ENCODE data around the gene SYNJ2.
A peak's percentile ranks its signal among the peaks of the same experiment; 100 is the strongest.

The SYNJ2 gene

GRCh38 chr6:158021376-158021775 is 39.7 kb downstream of the SYNJ2 start:
- DNase-seq (ENCODE audit: low read depth, low spot score): no peak
- no peak overlapping the region for H3K4me3 ChIP-seq (ENCODE audit: low read length)

GRCh38 chr6:158021814-158022748 is 40.4 kb downstream of the SYNJ2 start:
- no peak overlapping the region for H3K4me3 ChIP-seq (ENCODE audit: low read length)
- no peak for DNase-seq (ENCODE audit: low read depth, low spot score)

DNA sequence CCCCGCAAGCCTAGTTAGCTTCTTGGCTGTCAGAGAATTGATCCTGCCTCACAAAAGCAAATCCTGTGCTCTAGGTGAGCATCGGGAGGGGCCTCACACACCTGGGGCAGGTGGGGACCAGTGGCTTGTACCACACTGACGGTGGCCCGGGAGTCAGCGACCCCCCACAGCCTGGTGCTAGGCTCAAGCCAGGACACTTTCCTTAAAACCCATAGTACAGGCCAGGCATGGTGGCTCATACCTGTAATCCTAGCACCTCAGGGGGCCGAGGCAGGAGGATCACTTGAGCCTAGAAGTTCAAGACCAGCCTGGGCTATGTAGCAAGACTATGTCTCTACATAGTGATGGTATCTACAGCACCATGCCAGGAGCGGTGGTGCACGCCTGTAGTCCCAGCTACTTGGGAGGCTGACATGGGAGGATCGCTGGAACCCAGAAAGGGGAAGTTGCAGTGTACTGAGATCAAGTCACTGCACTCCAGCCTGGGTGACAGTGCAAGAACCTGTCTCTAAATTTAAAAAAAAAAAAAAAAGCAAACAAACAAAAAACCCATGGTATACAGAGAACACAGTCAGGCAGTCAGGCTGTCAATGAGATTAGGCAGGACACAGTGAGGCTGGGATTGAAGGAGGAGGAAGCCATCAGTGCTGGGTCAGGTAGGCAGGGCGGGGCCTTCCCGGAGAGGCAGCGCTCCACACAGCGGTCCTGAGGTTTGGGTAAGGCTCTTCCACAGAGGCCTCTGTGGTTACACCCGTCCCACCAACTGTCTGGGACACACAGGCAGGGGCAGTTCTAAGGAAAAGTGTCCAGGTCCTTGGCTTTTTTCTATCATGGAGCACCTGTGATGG is 41.3 kb downstream of the SYNJ2 start:
- H3K4me3 ChIP-seq (ENCODE audit: low read length): no peak overlapping the region
- DNase-seq (ENCODE audit: low read depth, low spot score): no peak

DNA sequence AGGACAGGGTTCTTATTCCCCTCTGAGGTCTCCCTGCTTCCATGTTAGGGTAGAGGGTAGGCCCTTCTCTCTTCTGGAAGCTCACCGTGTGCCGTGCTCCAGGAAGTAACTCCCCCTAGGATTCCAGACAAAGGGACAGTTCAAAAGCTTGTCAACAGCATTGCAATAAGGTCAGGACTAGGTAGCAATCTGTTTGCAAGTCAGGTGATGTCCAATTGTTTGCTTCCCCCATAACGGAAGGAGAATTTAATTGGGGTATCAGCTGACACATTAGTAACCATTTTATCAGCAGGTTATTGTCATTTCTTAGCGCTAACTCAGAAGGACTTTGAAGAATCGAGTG is 41.9 kb downstream of the SYNJ2 start:
- DNase-seq (ENCODE audit: low read depth, low spot score): no peak
- H3K4me3 ChIP-seq (ENCODE audit: low read length): no peak overlapping the region

DNA sequence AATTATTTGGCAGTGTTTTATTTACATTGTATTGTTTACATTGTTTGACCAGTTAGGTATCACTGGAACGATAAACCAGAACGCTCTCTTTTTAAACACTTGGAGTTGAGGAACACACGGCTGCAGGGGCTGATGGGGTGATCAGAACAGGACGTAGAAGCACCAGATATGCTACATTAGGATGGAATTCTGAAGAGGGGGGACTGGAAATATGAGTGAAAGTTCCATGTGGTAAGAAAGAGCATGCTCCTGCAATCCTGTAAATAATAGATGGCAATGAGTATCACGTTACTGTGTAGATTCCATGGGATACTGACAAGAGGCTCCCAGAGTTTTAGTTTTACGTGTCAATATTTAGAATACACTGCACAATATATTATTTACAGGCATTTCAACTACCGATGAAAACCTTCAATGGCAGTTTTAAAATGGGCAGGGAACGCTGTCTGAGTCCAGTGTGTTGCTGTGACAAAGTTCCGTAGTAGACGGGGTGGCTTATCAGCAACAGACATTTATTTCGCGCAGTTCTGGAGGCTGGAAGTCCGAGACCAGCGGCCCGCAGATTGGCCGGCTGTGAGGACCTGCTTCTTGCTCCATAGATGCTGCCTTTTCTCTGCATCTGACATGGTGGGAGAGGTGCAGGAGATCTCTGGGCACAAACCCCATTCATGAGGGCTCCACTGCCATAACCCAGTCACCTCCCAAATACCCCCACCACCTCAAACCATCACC is 43.1 kb downstream of the SYNJ2 start:
- H3K4me3 ChIP-seq (ENCODE audit: low read length): no peak overlapping the region
- no peak for DNase-seq (ENCODE audit: low read depth, low spot score)

GRCh38 chr6:158026054-158026900 is 44.6 kb downstream of the SYNJ2 start:
- peak overlapping the region; percentile 58 for H3K4me3 ChIP-seq (ENCODE audit: low read length)
- DNase-seq (ENCODE audit: low read depth, low spot score): no peak

DNA sequence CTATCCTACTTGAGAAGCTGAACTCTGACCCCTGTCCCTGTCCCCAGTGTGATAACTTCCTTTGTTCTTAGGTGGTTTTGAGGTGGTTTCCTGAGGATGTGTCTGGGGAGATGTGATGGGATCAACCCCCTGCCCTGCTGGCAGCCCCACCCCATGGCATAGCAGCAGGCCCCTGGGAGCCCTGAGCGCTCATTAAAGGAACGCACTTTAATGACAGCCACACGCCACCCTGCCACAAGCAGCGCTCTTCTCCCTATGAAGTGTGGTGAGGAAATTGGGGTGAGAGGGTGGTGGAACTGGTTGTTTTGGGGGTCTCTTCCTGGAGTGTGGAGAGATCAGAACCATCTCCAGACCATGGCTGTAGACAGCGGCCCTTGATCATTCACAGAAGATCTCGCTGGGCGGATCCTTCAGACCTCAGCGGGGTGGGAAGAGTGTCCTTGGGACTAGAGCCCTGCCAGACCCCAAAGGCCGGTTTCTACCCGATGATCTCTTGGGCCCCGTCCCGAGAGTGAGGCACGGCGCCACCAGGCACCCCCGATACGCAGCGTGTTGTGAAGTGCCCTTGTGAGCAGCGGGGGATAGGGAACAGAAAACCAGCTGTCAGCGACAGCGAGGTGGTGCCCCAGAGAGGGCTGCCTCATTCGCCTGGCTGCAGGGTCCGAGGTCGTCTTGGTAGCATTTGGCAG is 45.4 kb downstream of the SYNJ2 start:
- peak overlapping the region; percentile 58 for H3K4me3 ChIP-seq (ENCODE audit: low read length)
- peak; percentile 100 for DNase-seq (ENCODE audit: low read depth, low spot score)

GRCh38 chr6:158027590-158028285 is 46.1 kb downstream of the SYNJ2 start:
- no peak overlapping the region for H3K4me3 ChIP-seq (ENCODE audit: low read length)

GRCh38 chr6:158028421-158028820 is 46.8 kb downstream of the SYNJ2 start:
- no peak overlapping the region for H3K4me3 ChIP-seq (ENCODE audit: low read length)
- no peak for DNase-seq (ENCODE audit: low read depth, low spot score)

More at GRCh38 chr6:158027590-158028285, 46.1 kb downstream of the SYNJ2 start:
- DNase-seq (ENCODE audit: low read depth, low spot score): no peak

- DNase-seq (ENCODE audit: low read depth, low spot score): no peak
- no peak overlapping the region for H3K4me3 ChIP-seq (ENCODE audit: low read length)
These were observed 47.2 kb downstream of the SYNJ2 start for GRCh38 chr6:158028876-158029275.

- DNase-seq (ENCODE audit: low read depth, low spot score): no peak
These were observed 48.1 kb downstream of the SYNJ2 start for GRCh38 chr6:158029668-158030230.

GRCh38 chr6:158030380-158031300 is 49.0 kb downstream of the SYNJ2 start:
- H3K4me3 ChIP-seq (ENCODE audit: low read length): no peak overlapping the region
- DNase-seq (ENCODE audit: low read depth, low spot score): no peak

More at GRCh38 chr6:158029668-158030230, 48.1 kb downstream of the SYNJ2 start:
- no peak overlapping the region for H3K4me3 ChIP-seq (ENCODE audit: low read length)

GRCh38 chr6:158031381-158032353 is 50.0 kb downstream of the SYNJ2 start:
- H3K4me3 ChIP-seq (ENCODE audit: low read length): no peak overlapping the region
- no peak for DNase-seq (ENCODE audit: low read depth, low spot score)

GRCh38 chr6:158032354-158032733 is 50.7 kb downstream of the SYNJ2 start:
- no peak for DNase-seq (ENCODE audit: low read depth, low spot score)

DNA sequence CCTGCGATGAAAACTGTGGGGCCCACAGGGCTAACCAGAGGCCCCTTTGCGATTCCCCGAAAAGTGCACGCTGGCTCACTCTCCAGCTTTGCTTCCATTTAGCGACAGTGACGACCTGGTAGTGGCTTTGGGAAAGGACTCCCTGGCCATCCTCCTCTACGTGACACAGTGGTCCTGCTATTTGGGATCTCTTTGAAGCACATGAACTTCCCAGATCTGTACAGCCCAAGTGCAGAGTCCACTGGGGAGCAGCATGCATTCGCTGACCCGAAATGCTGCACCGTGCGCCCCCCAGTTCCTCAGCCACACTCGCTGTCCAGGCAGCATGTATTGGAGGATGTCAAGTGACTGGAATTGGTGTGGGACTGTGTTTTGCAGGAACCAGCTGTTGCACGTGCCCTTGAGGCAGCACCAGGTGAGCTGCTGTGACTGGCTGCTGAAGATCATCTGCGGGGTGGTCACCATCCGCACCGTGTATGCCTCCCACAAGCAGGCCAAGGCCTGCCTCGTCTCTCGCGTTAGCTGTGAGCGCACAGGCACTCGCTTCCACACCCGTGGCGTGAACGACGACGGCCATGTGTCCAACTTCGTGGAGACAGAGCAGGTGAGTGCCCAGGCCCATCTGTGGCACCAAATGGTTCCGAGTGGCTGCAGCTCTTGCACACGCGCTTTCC is 51.6 kb downstream of the SYNJ2 start:
- H3K4me3 ChIP-seq (ENCODE audit: low read length): no peak overlapping the region
- DNase-seq (ENCODE audit: low read depth, low spot score): no peak

More at GRCh38 chr6:158032354-158032733, 50.7 kb downstream of the SYNJ2 start:
- no peak overlapping the region for H3K4me3 ChIP-seq (ENCODE audit: low read length)

All from Jurkat, Clone E6-1 (cell line).